NCI-H2196 treated with DMSO at 0.1 percent for 48 hours (cell line): ENCODE results near the gene IGF2R.
"Not testable (repeated sequence)": the region's sequence is repeated elsewhere in the genome, so short reads cannot be mapped to it uniquely, and the experiment has no call there.

ENCODE experiments used
- DNase-seq: peaks from one replicate; lab custom pipeline; 2025; ENCODE audit not compliant: unreplicated experiment; lab: John Stamatoyannopoulos, UW

IGF2R gene

GRCh38 chr6:160135907-160136655 is 167.2 kb downstream of the IGF2R start:
- DNase-seq = no peak

GRCh38 chr6:160137130-160137988 is 168.5 kb downstream of the IGF2R start:
- DNase-seq = no peak

GRCh38 chr6:160137989-160138835 is 169.3 kb downstream of the IGF2R start:
- DNase-seq = no peak

- DNase-seq = no peak
Measured at GRCh38 chr6:160138839-160139419, 170.0 kb downstream of the IGF2R start.

GRCh38 chr6:160139420-160139851 is 170.6 kb downstream of the IGF2R start:
- DNase-seq = no peak

- not testable (repeated sequence) for DNase-seq
Measured at GRCh38 chr6:160140493-160140892, 171.6 kb downstream of the IGF2R start.

- no peak for DNase-seq
Measured at GRCh38 chr6:160141001-160141726, 172.3 kb downstream of the IGF2R start.

GRCh38 chr6:160142115-160142715 is 173.3 kb downstream of the IGF2R start:
- DNase-seq = no peak

- DNase-seq = no peak
Measured at GRCh38 chr6:160146454-160147145, 177.7 kb downstream of the IGF2R start.

GRCh38 chr6:160147146-160147536 is 178.3 kb downstream of the IGF2R start:
- no peak for DNase-seq

GRCh38 chr6:160154471-160154870 is 185.6 kb downstream of the IGF2R start:
- DNase-seq = no peak

GRCh38 chr6:160156842-160157241 is 188.0 kb downstream of the IGF2R start:
- DNase-seq = no peak

- no peak for DNase-seq
Measured at GRCh38 chr6:160160450-160160849, 191.6 kb downstream of the IGF2R start.
